Keratinocyte (primary cell): ENCODE measurements around the gene E2F8. TPM values are rescaled to one million over a fixed set of nuclear protein-coding genes. Genes with fewer than 3 reads are reported as not detected.

Source experiments
- DNase-seq: peaks from one replicate; pipeline ENCODE4 v3.0.0-alpha.2; 2011; ENCODE audit warnings: low read depth, missing footprints, low spot score
- FAIRE-seq: peaks from 2 replicates; lab custom pipeline; 2011; peaks lifted over from hg19 to GRCh38; lab: Jason Lieb, UNC
- H2AFZ ChIP-seq: 2 replicates; pipeline ENCODE4 v1.6.0; 2012; ENCODE audit warnings: low read length, control low read depth, inconsistent platforms; ENCODE audit not compliant: control insufficient read depth
- H3K27ac ChIP-seq: 2 replicates; pipeline ENCODE4 v1.5.1; 2011; ENCODE audit warnings: low read length; ENCODE audit not compliant: control insufficient read depth, insufficient read depth
- H3K27me3 ChIP-seq: 3 replicates; pipeline ENCODE4 v1.6.0; 2011; ENCODE audit warnings: low read length; ENCODE audit not compliant: control insufficient read depth, insufficient read depth; ENCODE audit errors: extremely low read depth
- H3K36me3 ChIP-seq, 2 experiments: 2 replicates in 1 of 2; 3 replicates in 1 of 2; pipeline ENCODE4 v1.5.1; 2011; ENCODE audit warnings: low read length in 2 of 2, mild to moderate bottlenecking in 1 of 2; ENCODE audit not compliant: control insufficient read depth in 2 of 2, insufficient read depth in 2 of 2; ENCODE audit errors: extremely low read depth in 1 of 2
- H3K4me1 ChIP-seq: 3 replicates; pipeline ENCODE4 v1.5.1; 2011; ENCODE audit warnings: low read length; ENCODE audit not compliant: control insufficient read depth, insufficient read depth; ENCODE audit errors: extremely low read depth
- H3K4me2 ChIP-seq: 3 replicates; pipeline ENCODE4 v1.6.0; 2011; ENCODE audit warnings: low read depth, low read length; ENCODE audit not compliant: control insufficient read depth, insufficient read depth; ENCODE audit errors: extremely low read depth
- H3K4me3 ChIP-seq, 3 experiments: fragments of 200-600 bp in 1 of 3; sonication (generic) in 1 of 3; 2 replicates in 2 of 3; 3 replicates in 1 of 3; pipeline ENCODE4 v1.5.1; 2011 to 2016; ENCODE audit warnings: low read length in 3 of 3, mild to moderate bottlenecking in 3 of 3, control low read depth in 2 of 3, inconsistent platforms in 1 of 3, low read depth in 1 of 3, mixed read lengths in 1 of 3, mixed run types in 1 of 3, moderate library complexity in 1 of 3; ENCODE audit not compliant: control insufficient read depth in 2 of 3, insufficient read depth in 2 of 3; ENCODE audit errors: extremely low read depth in 1 of 3
- H3K79me2 ChIP-seq: 2 replicates; pipeline ENCODE4 v1.6.0; 2012; ENCODE audit warnings: low read length; ENCODE audit not compliant: control insufficient read depth, insufficient read depth
- H3K9ac ChIP-seq: 3 replicates; pipeline ENCODE4 v1.6.0; 2011; ENCODE audit warnings: low read length; ENCODE audit not compliant: control insufficient read depth, insufficient read depth; ENCODE audit errors: extremely low read depth
- H3K9me1 ChIP-seq: 3 replicates; pipeline ENCODE4 v1.6.0; 2011; ENCODE audit warnings: low read length; ENCODE audit not compliant: control insufficient read depth, insufficient read depth; ENCODE audit errors: extremely low read depth
- H3K9me3 ChIP-seq: 2 replicates; pipeline ENCODE4 v1.5.1; 2012; ENCODE audit warnings: low read depth, low read length; ENCODE audit not compliant: control insufficient read depth
- H4K20me1 ChIP-seq: 3 replicates; pipeline ENCODE4 v1.6.0; 2011; ENCODE audit warnings: low read length; ENCODE audit not compliant: control insufficient read depth, insufficient read depth; ENCODE audit errors: extremely low read depth
- EZH2 ChIP-seq: IDR thresholded peaks from one replicate; pipeline ENCODE4 v1.6.1; 2012; ENCODE audit warnings: inconsistent platforms, mild to moderate bottlenecking, low read length, moderate library complexity
- dilution Hi-C: fragments of 300-500 bp; cut with MboI; formaldehyde crosslinking; loops from one replicate; pipeline ENCODE4 v1.7.0; 2020; ENCODE audit warnings: low sequenced_read_pairs; ENCODE audit not compliant: extremely low pct_ligation_motif_present
- polyA plus RNA-seq, 5 experiments: library from polyadenylated mRNA; depleted of rRNA in 3 of 5; stranded (reverse) in 3 of 5; stranded (forward) in 1 of 5; unstranded in 1 of 5; fragments of >200 nt; gene quantifications; 1 replicate in 1 of 5; 2 replicates in 3 of 5; 3 replicates in 1 of 5; pipeline versions ENCODE4 v1.2.1 to v1.2.3, GENCODE V29; 2011 to 2012; ENCODE audit warnings: missing spikeins in 2 of 5, low read depth in 1 of 5, low replicate concordance in 1 of 5
- TF ChIP-seq, protein P1 (sequence below), 3 experiments: IDR thresholded peaks in 1 of 3; conservative IDR thresholded peaks in 1 of 3; optimal IDR thresholded peaks in 1 of 3; 2 replicates in 2 of 3; 3 replicates in 1 of 3; pipeline versions ENCODE3 to v1.5.1; 2011; ENCODE audit warnings: low read length in 3 of 3, mild to moderate bottlenecking in 3 of 3, moderate library complexity in 2 of 3, control low read depth in 1 of 3, inconsistent platforms in 1 of 3; ENCODE audit not compliant: insufficient read depth in 2 of 3; ENCODE audit errors: extremely low read depth in 1 of 3

The E2F8 gene
- polyA plus RNA-seq, 1 donor (not counting 4 experiments of a cell fraction or from before 2014, with no cell fraction given): 2.0 TPM

DNA sequence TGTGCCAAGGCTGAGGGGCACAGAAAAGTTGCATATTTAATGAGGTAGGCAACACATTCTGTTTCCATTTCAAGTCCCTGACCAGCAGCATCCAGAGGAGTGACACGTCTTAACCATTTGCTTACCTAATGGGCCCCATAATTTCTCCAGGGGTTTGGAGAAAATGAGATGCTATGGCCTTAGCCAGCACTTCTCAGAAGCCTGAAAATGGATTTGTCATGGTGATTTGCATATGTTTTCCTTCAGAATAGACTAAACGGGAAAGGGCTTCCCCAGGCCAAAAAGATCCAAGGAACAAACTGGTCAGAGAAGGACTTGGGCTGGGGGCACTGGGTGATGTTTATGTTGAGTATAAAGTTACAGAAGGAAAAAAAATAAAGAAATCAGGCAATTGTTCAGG lies 55.7 kb downstream of the E2F8 start:
- H3K4me2 ChIP-seq: no peak overlapping the region
- no peaks in the 10 kb centered on the region for H3K4me1 ChIP-seq
- H3K9me3 ChIP-seq: no peaks in the 10 kb centered on the region
- H3K79me2 ChIP-seq: no peaks in the 10 kb centered on the region
- H3K36me3 ChIP-seq: no peaks in the 10 kb centered on the region
- H3K27ac ChIP-seq: no peak overlapping the region
- no peak for DNase-seq
- no peak overlapping the region for H3K4me3 ChIP-seq
- no peak for TF ChIP-seq EZH2
- TF ChIP-seq, protein P1, sequence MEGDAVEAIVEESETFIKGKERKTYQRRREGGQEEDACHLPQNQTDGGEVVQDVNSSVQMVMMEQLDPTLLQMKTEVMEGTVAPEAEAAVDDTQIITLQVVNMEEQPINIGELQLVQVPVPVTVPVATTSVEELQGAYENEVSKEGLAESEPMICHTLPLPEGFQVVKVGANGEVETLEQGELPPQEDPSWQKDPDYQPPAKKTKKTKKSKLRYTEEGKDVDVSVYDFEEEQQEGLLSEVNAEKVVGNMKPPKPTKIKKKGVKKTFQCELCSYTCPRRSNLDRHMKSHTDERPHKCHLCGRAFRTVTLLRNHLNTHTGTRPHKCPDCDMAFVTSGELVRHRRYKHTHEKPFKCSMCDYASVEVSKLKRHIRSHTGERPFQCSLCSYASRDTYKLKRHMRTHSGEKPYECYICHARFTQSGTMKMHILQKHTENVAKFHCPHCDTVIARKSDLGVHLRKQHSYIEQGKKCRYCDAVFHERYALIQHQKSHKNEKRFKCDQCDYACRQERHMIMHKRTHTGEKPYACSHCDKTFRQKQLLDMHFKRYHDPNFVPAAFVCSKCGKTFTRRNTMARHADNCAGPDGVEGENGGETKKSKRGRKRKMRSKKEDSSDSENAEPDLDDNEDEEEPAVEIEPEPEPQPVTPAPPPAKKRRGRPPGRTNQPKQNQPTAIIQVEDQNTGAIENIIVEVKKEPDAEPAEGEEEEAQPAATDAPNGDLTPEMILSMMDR (optimal IDR thresholded peaks at IDR 0.05 in 1 of 3, IDR thresholded peaks at IDR 0.05 in 1 of 3, conservative IDR thresholded peaks at IDR 0.05 in 1 of 3; ENCODE audit: extremely low read depth in 1 of 3, insufficient read depth in 2 of 3, low read length in 3 of 3): no peak
- H3K27me3 ChIP-seq: no peaks in the 10 kb centered on the region
- H3K9ac ChIP-seq: no peak overlapping the region
- H3K9me1 ChIP-seq: no peaks in the 10 kb centered on the region
- no peak for FAIRE-seq
- no peaks in the 10 kb centered on the region for H4K20me1 ChIP-seq
- H2AFZ ChIP-seq: no peak overlapping the region
- dilution Hi-C loops: no loop called here

DNA sequence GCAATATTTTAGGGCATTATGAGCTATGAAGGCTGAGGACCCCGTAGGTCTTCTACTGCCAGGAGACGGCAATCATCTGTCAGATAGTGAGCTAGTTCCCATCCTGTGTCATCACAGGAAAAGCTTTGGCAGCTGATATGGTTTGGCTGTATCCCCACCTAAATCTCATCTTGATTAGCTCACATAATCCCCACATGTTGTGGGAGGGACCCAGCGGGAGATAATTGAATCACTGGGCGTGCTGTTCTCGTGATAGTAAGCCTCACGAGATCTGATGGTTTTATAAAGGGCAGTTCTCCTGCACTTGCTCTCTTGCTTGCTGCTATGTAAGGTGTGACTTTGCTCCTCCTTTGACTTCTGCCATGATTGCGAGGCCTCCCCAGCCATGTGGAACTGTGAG lies 57.1 kb downstream of the E2F8 start:
- H2AFZ ChIP-seq: no peak overlapping the region
- FAIRE-seq (no peak), DNase-seq (no peak)
- H4K20me1 ChIP-seq: no peaks in the 10 kb centered on the region
- no peak overlapping the region for H3K4me3 ChIP-seq
- H3K4me2 ChIP-seq: no peak overlapping the region
- no peak overlapping the region for H3K27ac ChIP-seq
- no peaks in the 10 kb centered on the region for H3K9me3 ChIP-seq
- no peaks in the 10 kb centered on the region for H3K27me3 ChIP-seq
- H3K9me1 ChIP-seq: no peaks in the 10 kb centered on the region
- H3K4me1 ChIP-seq: no peaks in the 10 kb centered on the region
- TF ChIP-seq EZH2: no peak
- TF ChIP-seq, protein P1 (optimal IDR thresholded peaks at IDR 0.05 in 1 of 3, IDR thresholded peaks at IDR 0.05 in 1 of 3, conservative IDR thresholded peaks at IDR 0.05 in 1 of 3; ENCODE audit: extremely low read depth in 1 of 3, insufficient read depth in 2 of 3, low read length in 3 of 3): no peak
- dilution Hi-C loops: no loop called here
- H3K36me3 ChIP-seq: no peaks in the 10 kb centered on the region
- H3K9ac ChIP-seq: no peak overlapping the region
- H3K79me2 ChIP-seq: no peaks in the 10 kb centered on the region
